Sigmoid colon (tissue), 7 donors: ENCODE data around the gene HEATR9. TPM values are rescaled to one million over a fixed set of nuclear protein-coding genes. Genes with fewer than 3 reads are reported as not detected.

ENCODE experiments used
- DNase-seq: peaks from one replicate; pipeline ENCODE4 v3.0.0-alpha.2; 2019
- H3K27ac ChIP-seq, 4 donors: fragments of 200-600 bp; sonication (generic); one replicate each; pipeline ENCODE4 v1.5.1; 2016 to 2019; ENCODE audit warnings: mild to moderate bottlenecking in 1 of 4
- H3K27me3 ChIP-seq, 3 donors: fragments of 200-600 bp; sonication (generic); one replicate each; pipeline ENCODE4 v1.5.1; 2019; ENCODE audit warnings: mild to moderate bottlenecking in 1 of 3
- H3K36me3 ChIP-seq, 4 donors: fragments of 200-600 bp; sonication (generic); one replicate each; pipeline ENCODE4 v1.5.1; 2016 to 2019
- H3K4me1 ChIP-seq, 4 donors: fragments of 200-600 bp; sonication (generic); one replicate each; pipeline ENCODE4 v1.5.1; 2017 to 2019
- H3K4me3 ChIP-seq, 4 donors: fragments of 200-600 bp; sonication (generic); one replicate each; pipeline ENCODE4 v1.5.1; 2017 to 2019; ENCODE audit warnings: mild to moderate bottlenecking in 2 of 4, moderate library complexity in 1 of 4
- H3K9me3 ChIP-seq, 4 donors: fragments of 200-600 bp in 3 of 4; sonication (generic) in 3 of 4; one replicate each; pipeline versions ENCODE4 v1.5.1 to v1.6.1; 2013 to 2019
- EP300 ChIP-seq, 4 donors: sonication (generic); formaldehyde crosslinking; IDR thresholded peaks; one replicate each; pipeline ENCODE4 v1.6.1; 2017; ENCODE audit warnings: antibody characterized with exemption in 4 of 4
- POLR2A ChIP-seq, 2 donors: fragments of 450-650 bp; IDR thresholded peaks; one replicate each; pipeline ENCODE4 v1.6.1; 2016; ENCODE audit warnings: antibody characterized with exemption in 2 of 2, mild to moderate bottlenecking in 2 of 2, moderate library complexity in 2 of 2
- POLR2AphosphoS5 ChIP-seq, 4 donors: sonication (generic); formaldehyde crosslinking; IDR thresholded peaks; one replicate each; pipeline ENCODE4 v1.6.1; 2017; ENCODE audit warnings: antibody characterized with exemption in 4 of 4
- WGBS, 2 donors: extraction: QIAGEN DNeasy Blood & Tissue Kit; methylation state at CpG; one replicate each; pipeline ENCODE4 v1.1.7; 2013; 5-methylcytosine and 5-hydroxymethylcytosine counted together
- intact Hi-C: fragments of 100-400 bp; cut with DNase I; formaldehyde crosslinking; loops from one replicate; pipeline ENCODE4 v1.15.1; 2023
- polyA plus RNA-seq, 3 donors: library from polyadenylated mRNA; stranded (reverse); fragments of 200-250 nt; gene quantifications; one replicate each; pipeline ENCODE4 v1.2.3, GENCODE V29; 2013
- total RNA-seq, 4 donors: library from RNA; depleted of rRNA; stranded (reverse); fragments of >200 nt; gene quantifications; one replicate each; pipeline ENCODE4 v1.1.0, GENCODE V29; 2016
- TF ChIP-seq, protein P1 (sequence below), 4 experiments: fragments of 450-650 bp in 3 of 4; fragments of 200-600 bp in 1 of 4; IDR thresholded peaks; one replicate each; pipeline ENCODE4 v1.5.1; 2016 to 2019; ENCODE audit warnings: antibody characterized with exemption in 4 of 4, mild to moderate bottlenecking in 3 of 4, moderate library complexity in 2 of 4
- donor health status: healthy with polysubstance abuse.
- donor health status: Bipolar disorder and iron deficiency.
- donor health status: healthy.

Gene HEATR9
- total and polyA plus RNA-seq, 7 donors, result 0.06 TPM; not detected in 6

DNA sequence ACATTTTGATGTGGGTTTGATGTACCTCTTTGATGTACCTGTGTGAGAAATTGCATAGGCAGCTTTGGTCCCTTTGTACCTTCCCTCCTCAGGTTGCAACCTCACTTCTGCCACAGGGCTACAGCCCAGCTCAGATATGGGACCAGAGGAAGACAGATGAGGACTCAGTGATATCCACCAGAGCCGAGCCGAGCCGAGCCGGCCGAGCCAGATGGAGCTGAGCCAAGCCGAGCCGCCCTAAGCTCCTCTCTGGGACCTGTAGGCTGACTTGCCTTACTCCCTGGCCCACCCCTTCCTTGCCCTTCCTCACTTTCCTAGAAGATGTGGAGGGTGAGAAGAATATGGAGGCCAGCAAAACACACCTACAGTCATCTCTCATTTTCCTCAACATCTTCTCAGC is 3.8 kb downstream of the HEATR9 start:
- DNase-seq, result no peak
- intact Hi-C loops, result no loop called here
- no peak for TF ChIP-seq EP300 (IDR thresholded peaks at IDR 0.05)
- TF ChIP-seq POLR2A (IDR thresholded peaks at IDR 0.05), result no peak
- TF ChIP-seq POLR2AphosphoS5 (IDR thresholded peaks at IDR 0.05), result no peak
- TF ChIP-seq, protein P1, sequence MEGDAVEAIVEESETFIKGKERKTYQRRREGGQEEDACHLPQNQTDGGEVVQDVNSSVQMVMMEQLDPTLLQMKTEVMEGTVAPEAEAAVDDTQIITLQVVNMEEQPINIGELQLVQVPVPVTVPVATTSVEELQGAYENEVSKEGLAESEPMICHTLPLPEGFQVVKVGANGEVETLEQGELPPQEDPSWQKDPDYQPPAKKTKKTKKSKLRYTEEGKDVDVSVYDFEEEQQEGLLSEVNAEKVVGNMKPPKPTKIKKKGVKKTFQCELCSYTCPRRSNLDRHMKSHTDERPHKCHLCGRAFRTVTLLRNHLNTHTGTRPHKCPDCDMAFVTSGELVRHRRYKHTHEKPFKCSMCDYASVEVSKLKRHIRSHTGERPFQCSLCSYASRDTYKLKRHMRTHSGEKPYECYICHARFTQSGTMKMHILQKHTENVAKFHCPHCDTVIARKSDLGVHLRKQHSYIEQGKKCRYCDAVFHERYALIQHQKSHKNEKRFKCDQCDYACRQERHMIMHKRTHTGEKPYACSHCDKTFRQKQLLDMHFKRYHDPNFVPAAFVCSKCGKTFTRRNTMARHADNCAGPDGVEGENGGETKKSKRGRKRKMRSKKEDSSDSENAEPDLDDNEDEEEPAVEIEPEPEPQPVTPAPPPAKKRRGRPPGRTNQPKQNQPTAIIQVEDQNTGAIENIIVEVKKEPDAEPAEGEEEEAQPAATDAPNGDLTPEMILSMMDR (IDR thresholded peaks at IDR 0.05), result no peak
- Histone ChIP-seq H3K27me3 (no peaks in the 10 kb centered on the region), H3K27ac (no peak overlapping the region), H3K36me3 (no peaks in the 10 kb centered on the region), H3K4me3 (no peak overlapping the region), H3K4me1 (peaks cover 0 to 11% (median 3%) of the 10 kb centered on the region in 4 donors), H3K9me3 (no peaks in the 10 kb centered on the region)
- WGBS, 2 donors, result 88 to 91% methylated on average over 7 of the region's 7 CpGs

DNA sequence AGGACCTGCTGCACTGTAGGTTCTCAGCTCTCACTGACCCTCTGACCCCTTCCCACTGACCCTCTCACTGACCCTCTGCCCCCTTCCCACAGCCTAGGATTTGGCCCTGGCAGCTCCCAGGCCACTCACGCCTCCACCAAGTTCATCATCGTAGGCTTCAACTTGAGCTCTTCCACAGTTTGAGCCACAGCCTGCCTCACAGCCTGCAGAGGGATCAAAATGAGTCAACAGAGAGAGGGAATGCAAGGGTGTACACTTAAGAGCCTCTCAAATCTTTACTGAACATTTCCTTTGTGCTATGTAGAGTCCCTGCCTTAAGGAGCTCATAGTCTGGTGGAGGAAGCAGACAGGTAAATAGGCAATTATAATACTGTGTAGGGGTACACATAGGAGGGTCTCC is 12.1 kb downstream of the HEATR9 start:
- H3K27me3 ChIP-seq, result no peaks in the 10 kb centered on the region
- intact Hi-C loops, result no loop called here
- H3K27ac ChIP-seq, result no peak overlapping the region
- no peak for DNase-seq
- H3K36me3 ChIP-seq, result peaks cover 0 to 7% (median 0%) of the 10 kb centered on the region in 4 donors
- no peak overlapping the region for H3K4me3 ChIP-seq
- TF ChIP-seq POLR2A (IDR thresholded peaks at IDR 0.05), result no peak
- TF ChIP-seq, protein P1 (IDR thresholded peaks at IDR 0.05), result no peak
- no peak for TF ChIP-seq POLR2AphosphoS5 (IDR thresholded peaks at IDR 0.05)
- TF ChIP-seq EP300 (IDR thresholded peaks at IDR 0.05), result no peak
- no peaks in the 10 kb centered on the region for H3K4me1 ChIP-seq
- 88 to 93% methylated on average over 2 of the region's 2 CpGs for WGBS, 2 donors
- H3K9me3 ChIP-seq, result no peaks in the 10 kb centered on the region

DNA sequence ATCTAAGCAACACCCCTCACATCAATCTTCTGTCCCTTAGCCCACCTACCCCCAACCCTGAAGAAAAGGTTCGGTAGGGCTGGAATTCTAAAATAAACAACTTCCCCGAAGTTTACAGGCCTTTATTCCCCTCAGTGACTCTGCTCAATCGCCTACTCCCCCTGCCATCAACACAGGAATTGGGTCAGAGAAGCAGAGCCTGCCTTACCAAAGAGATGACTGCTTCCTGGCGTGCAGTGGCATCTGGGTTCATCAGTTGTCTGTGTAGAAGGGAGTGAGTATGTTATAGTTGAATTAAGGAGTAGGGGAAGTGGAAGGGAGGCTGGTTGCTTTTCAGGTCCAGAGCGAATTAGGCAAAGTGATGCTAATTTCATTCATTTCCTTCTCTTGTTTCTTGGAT is 12.7 kb downstream of the HEATR9 start:
- WGBS, 2 donors, result 80 to 82% methylated on average over 5 of the region's 5 CpGs
- Histone ChIP-seq H3K36me3 (peaks cover 0 to 7% (median 0%) of the 10 kb centered on the region in 4 donors), H3K27ac (no peak overlapping the region), H3K9me3 (no peaks in the 10 kb centered on the region), H3K27me3 (no peaks in the 10 kb centered on the region), H3K4me1 (no peaks in the 10 kb centered on the region), H3K4me3 (no peak overlapping the region)
- intact Hi-C loops, result no loop called here
- no peak for DNase-seq
- TF ChIP-seq POLR2A (IDR thresholded peaks at IDR 0.05) (no peak), POLR2AphosphoS5 (IDR thresholded peaks at IDR 0.05) (no peak), EP300 (IDR thresholded peaks at IDR 0.05) (no peak)
- TF ChIP-seq, protein P1 (IDR thresholded peaks at IDR 0.05), result no peak

DNA sequence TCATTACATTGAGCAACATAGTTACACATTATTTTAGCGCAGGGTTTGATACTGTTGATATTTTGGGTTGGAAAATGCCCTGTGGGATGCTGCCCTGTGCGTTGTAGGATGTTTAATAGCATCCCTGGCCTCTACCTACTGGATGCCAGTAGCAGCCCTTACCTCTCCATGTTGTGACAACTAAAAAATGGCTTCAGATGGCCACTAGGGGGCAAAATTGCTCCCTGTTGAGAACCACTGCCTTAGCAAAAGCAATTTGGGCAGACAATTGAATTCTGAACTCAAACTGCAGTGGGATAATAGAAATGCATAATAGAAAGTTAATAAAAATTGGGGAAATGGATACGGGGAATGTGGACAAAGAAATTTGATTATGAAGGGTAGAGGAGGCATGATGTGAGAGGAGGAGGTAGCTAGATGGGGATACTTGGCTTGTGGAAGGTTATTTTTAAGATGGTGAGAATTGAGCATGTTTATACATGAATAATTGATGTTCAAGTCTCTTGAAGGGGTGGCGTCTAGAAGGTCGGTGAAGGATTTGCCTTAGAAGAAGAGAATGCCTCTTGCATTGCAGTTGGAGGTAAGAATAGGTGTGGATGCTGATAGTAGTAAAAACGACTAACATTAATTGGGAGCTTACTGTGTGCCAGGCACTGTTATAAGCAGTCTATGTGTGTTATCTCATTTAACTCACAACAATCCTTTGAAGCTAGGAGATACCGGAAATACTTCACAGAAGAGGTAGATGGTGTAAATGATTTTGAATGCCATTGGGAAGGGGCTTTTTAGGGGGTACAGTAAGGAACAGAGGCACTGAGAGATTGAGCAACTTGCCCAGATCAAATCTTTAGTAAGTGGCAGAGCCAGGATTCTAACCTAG is 19.0 kb downstream of the HEATR9 start:
- no peak for DNase-seq
- no peaks in the 10 kb centered on the region for H3K27me3 ChIP-seq
- H3K27ac ChIP-seq, result no peak overlapping the region
- 67 to 76% methylated on average over 7 of the region's 7 CpGs for WGBS, 2 donors
- H3K4me3 ChIP-seq, result no peak overlapping the region
- TF ChIP-seq, protein P1 (IDR thresholded peaks at IDR 0.05), result peak in 2 of 4 experiments; percentile 42 to 58
- TF ChIP-seq EP300 (IDR thresholded peaks at IDR 0.05), result no peak
- no peaks in the 10 kb centered on the region for H3K9me3 ChIP-seq
- intact Hi-C loops, result no loop called here
- peaks cover 18 to 54% (median 21%) of the 10 kb centered on the region in 4 donors for H3K36me3 ChIP-seq
- no peaks in the 10 kb centered on the region for H3K4me1 ChIP-seq
